Neural progenitor cell (in vitro differentiated cells): Measurements from ENCODE around the gene FABP7.
"Not testable (repeated sequence)": the region's sequence is repeated elsewhere in the genome, so short reads cannot be mapped to it uniquely, and the experiment has no call there.

Experiments
- CTCF ChIP-seq: fragments of 200-600 bp; sonication (generic); IDR thresholded peaks from 2 replicates; pipeline ENCODE4 v1.5.1; 2017; ENCODE audit warnings: antibody characterized with exemption, mild to moderate bottlenecking
- EZH2 ChIP-seq: fragments of 200-600 bp; sonication (generic); IDR thresholded peaks from 2 replicates; pipeline ENCODE4 v1.6.1; 2017; ENCODE audit warnings: antibody characterized with exemption, mild to moderate bottlenecking, moderate library complexity
- EZH2phosphoT487 ChIP-seq: fragments of 200-600 bp; sonication (generic); IDR thresholded peaks from 2 replicates; pipeline ENCODE4 v1.6.1; 2017; ENCODE audit warnings: antibody characterized with exemption

GRCh38 chr6:122748945-122749344 lies 30.6 kb upstream of the FABP7 start:
- TF ChIP-seq CTCF, EZH2, EZH2phosphoT487: not testable (repeated sequence)
